HCT116 (cell line): ENCODE data around the gene MBNL2. TPM values are rescaled to one million over a fixed set of nuclear protein-coding genes. Genes with fewer than 3 reads are reported as not detected.

Experiments
- ATAC-seq: fragments of 200-7000 bp; cut with Tn5 transposase; 2 replicates; pipeline ENCODE4 v1.9.1; 2020; ENCODE audit warnings: mild to moderate bottlenecking, moderate library complexity
- BruUV-seq: library from RNA; stranded (reverse); fragments of 400-500 nt; replicated peaks from 2 replicates; lab custom pipeline; 2021; lab: Mats Ljungman, UMichigan
- CTCF ChIA-PET: fragments of 300-600 bp; sonication (Branson Sonifier 250); formaldehyde crosslinking; loops from one replicate; lab custom pipeline; 2021; ENCODE audit warnings: antibody characterized with exemption; lab: Charles Lee
- POLR2A ChIA-PET: fragments of 300-600, 350-600 bp; sonication (Branson Sonifier 250); formaldehyde crosslinking; loops from one replicate; lab custom pipeline; 2021; ENCODE audit warnings: antibody characterized with exemption; lab: Charles Lee
- RAD21 ChIA-PET, 2 experiments: fragments of 300-600 bp; sonication (Branson Sonifier 250); formaldehyde crosslinking; loops; one replicate each; lab custom pipeline; 2023; ENCODE audit warnings: low total read pairs in 2 of 2; ENCODE audit not compliant: uncharacterized antibody in 2 of 2, unreplicated experiment in 2 of 2, low non-redundant PET in 1 of 2; lab: Charles Lee
- DNase-seq: peaks from one replicate; pipeline ENCODE4 v3.0.0-alpha.2; 2010; ENCODE audit warnings: low read depth, low spot score
- H2AFZ ChIP-seq: fragments of 200-600 bp; shearing (Covaris generic), sonication (generic); 2 replicates; pipeline ENCODE4 v1.6.1; 2017; ENCODE audit warnings: low read depth, mixed run types, mixed read lengths, antibody characterized with exemption, low read length; ENCODE audit not compliant: poor library complexity, severe bottlenecking
- H3K27ac ChIP-seq: 2 replicates; pipeline ENCODE4 v1.5.1; 2012; ENCODE audit warnings: low read depth, low read length
- H3K27me3 ChIP-seq: fragments of 200-600 bp; sonication (generic); 2 replicates; pipeline ENCODE4 v1.6.1; 2016; ENCODE audit warnings: mixed run types, low read length, mixed read lengths; ENCODE audit not compliant: insufficient read depth
- H3K36me3 ChIP-seq, 2 experiments: fragments of 200-500 bp in 1 of 2; fragments of 200-600 bp in 1 of 2; sonication (Bioruptor generic) in 1 of 2; sonication (generic) in 1 of 2; 2 replicates each; pipeline versions ENCODE4 v1.5.1 to v1.6.1; 2014 to 2016; ENCODE audit warnings: low read length in 2 of 2, inconsistent platforms in 1 of 2, mixed read lengths in 1 of 2, mixed run types in 1 of 2; ENCODE audit not compliant: insufficient read depth in 2 of 2, control insufficient read depth in 1 of 2
- H3K4me1 ChIP-seq, 2 experiments: fragments of 200-600 bp in 1 of 2; sonication (generic) in 1 of 2; 2 replicates each; pipeline versions ENCODE4 v1.5.1 to v1.6.1; 2012 to 2017; ENCODE audit warnings: low read length in 2 of 2, inconsistent platforms in 1 of 2, mild to moderate bottlenecking in 1 of 2, mixed read lengths in 1 of 2, mixed run types in 1 of 2, moderate library complexity in 1 of 2; ENCODE audit not compliant: insufficient read depth in 2 of 2, control insufficient read depth in 1 of 2
- H3K4me2 ChIP-seq: fragments of 200-600 bp; sonication (generic); 2 replicates; pipeline ENCODE4 v1.6.1; 2017; ENCODE audit warnings: mixed run types, low read length, mixed read lengths
- H3K4me3 ChIP-seq, 2 experiments: fragments of 200-600 bp in 1 of 2; sonication (generic) in 1 of 2; replicated peaks in 1 of 2; 2 replicates each; pipeline ENCODE4 v1.5.1; 2011 to 2016; ENCODE audit warnings: low read length in 2 of 2, control low read depth in 1 of 2, low read depth in 1 of 2, mild to moderate bottlenecking in 1 of 2, mixed read lengths in 1 of 2, mixed run types in 1 of 2
- H3K79me2 ChIP-seq: fragments of 200-600 bp; sonication (generic); 2 replicates; pipeline ENCODE4 v1.6.1; 2017; ENCODE audit warnings: mild to moderate bottlenecking, mixed run types, low read length, moderate library complexity, mixed read lengths; ENCODE audit not compliant: insufficient read depth
- H3K9ac ChIP-seq: fragments of 200-600 bp; sonication (generic); 2 replicates; pipeline ENCODE4 v1.6.1; 2016; ENCODE audit warnings: low read length, mixed read lengths
- H3K9me2 ChIP-seq: fragments of 200-600 bp; sonication (generic), shearing (Covaris generic); 2 replicates; pipeline ENCODE4 v1.6.1; 2017; ENCODE audit warnings: mixed run types, mild to moderate bottlenecking, moderate library complexity; ENCODE audit not compliant: insufficient read depth
- H3K9me3 ChIP-seq, 2 experiments: fragments of 200-500 bp in 1 of 2; fragments of 200-600 bp in 1 of 2; sonication (Bioruptor generic) in 1 of 2; sonication (generic) in 1 of 2; 2 replicates each; pipeline ENCODE4 v1.6.1; 2014 to 2017; ENCODE audit warnings: low read length in 2 of 2, mixed read lengths in 2 of 2, inconsistent platforms in 1 of 2, low read depth in 1 of 2, mild to moderate bottlenecking in 1 of 2, mixed run types in 1 of 2, moderate library complexity in 1 of 2; ENCODE audit not compliant: control insufficient read depth in 1 of 2, insufficient read depth in 1 of 2
- H4K20me1 ChIP-seq: fragments of 200-600 bp; sonication (generic), shearing (Covaris generic); 2 replicates; pipeline ENCODE4 v1.6.1; 2017; ENCODE audit warnings: mixed run types, mild to moderate bottlenecking, moderate library complexity; ENCODE audit not compliant: insufficient read depth
- CEBPB ChIP-seq: IDR thresholded peaks from 2 replicates; pipeline ENCODE4 v1.6.1; 2012; ENCODE audit warnings: low read depth
- EGR1 ChIP-seq: IDR thresholded peaks from 2 replicates; pipeline ENCODE4 v1.6.1; 2012; ENCODE audit warnings: low read depth
- ELF1 ChIP-seq: IDR thresholded peaks from 2 replicates; pipeline ENCODE4 v1.6.1; 2012; ENCODE audit warnings: low read depth, borderline replicate concordance
- EZH2 ChIP-seq: fragments of 200-600 bp; sonication (generic); IDR thresholded peaks from 2 replicates; pipeline ENCODE4 v1.6.1; 2017; ENCODE audit warnings: antibody characterized with exemption, mixed run types
- POLR2A ChIP-seq: IDR thresholded peaks from 2 replicates; pipeline ENCODE4 v1.7.0; 2011; ENCODE audit warnings: borderline replicate concordance; ENCODE audit not compliant: insufficient read depth, insufficient read length; ENCODE audit errors: extremely low read depth
- RAD21 ChIP-seq: IDR thresholded peaks from 2 replicates; pipeline ENCODE4 v1.6.1; 2012; ENCODE audit warnings: low read depth, mild to moderate bottlenecking
- SIN3A ChIP-seq: IDR thresholded peaks from 2 replicates; pipeline ENCODE4 v1.6.1; 2012; ENCODE audit warnings: low read depth
- SP1 ChIP-seq: IDR thresholded peaks from 2 replicates; pipeline ENCODE4 v1.6.1; 2012; ENCODE audit warnings: low read depth
- SRF ChIP-seq: IDR thresholded peaks from 2 replicates; pipeline ENCODE4 v1.6.1; 2012; ENCODE audit warnings: low read depth
- intact Hi-C: fragments of 100-400 bp; cut with micrococcal nuclease; formaldehyde crosslinking; loops from 2 replicates; pipeline ENCODE4 v1.10.0; 2022
- total RNA-seq: library from RNA; stranded (reverse); gene quantifications from one replicate; pipeline ENCODE4 v1.2.1, GENCODE V29; 2021; ENCODE audit not compliant: unreplicated experiment
- TF ChIP-seq, protein P1 (sequence below): IDR thresholded peaks from 2 replicates; pipeline ENCODE4 v1.6.1; 2011; ENCODE audit warnings: mild to moderate bottlenecking, low read length, moderate library complexity; ENCODE audit not compliant: insufficient replicate concordance; ENCODE audit errors: extremely low read depth
- TF ChIP-seq, protein P2 (sequence below): IDR thresholded peaks from 2 replicates; pipeline ENCODE4 v1.6.1; 2012
- TF ChIP-seq, protein P3 (sequence below), 3 experiments: fragments of 200-600 bp in 1 of 3; sonication (generic) in 1 of 3; IDR thresholded peaks in 2 of 3; conservative IDR thresholded peaks in 1 of 3; 2 replicates each; pipeline ENCODE4 v1.5.1; 2012 to 2017; ENCODE audit warnings: low read depth in 2 of 3, low read length in 2 of 3, antibody characterized with exemption in 1 of 3, borderline replicate concordance in 1 of 3, control low read depth in 1 of 3, mild to moderate bottlenecking in 1 of 3, mixed read lengths in 1 of 3, mixed run types in 1 of 3, moderate library complexity in 1 of 3; ENCODE audit not compliant: insufficient read depth in 1 of 3

The MBNL2 gene
- total RNA-seq, 1 experiment from 2014 or later = 73.9 TPM

DNA sequence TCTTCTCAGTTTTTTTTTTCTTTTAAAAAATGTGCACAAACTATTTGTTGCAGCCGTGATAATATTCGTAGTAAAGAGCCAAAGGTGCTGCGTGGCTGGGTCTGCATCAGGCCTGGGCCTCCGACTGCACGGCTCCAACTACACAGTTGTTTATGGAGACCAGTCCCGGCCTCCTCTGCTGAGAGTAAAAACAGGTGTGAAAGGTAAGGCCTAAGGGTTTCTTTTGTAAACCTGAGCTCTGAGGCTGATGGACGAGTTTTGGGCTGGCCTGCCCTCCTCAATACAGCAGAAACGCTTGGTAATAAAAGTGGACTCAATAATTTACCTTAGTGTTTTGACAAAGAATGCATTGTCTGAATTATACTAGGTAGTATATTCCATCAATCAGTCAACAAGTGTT is 3.9 kb downstream of the MBNL2 start:
- CTCF ChIA-PET = no interaction called here
- H3K9me3 ChIP-seq = no peaks in the 10 kb centered on the region
- no peak for ATAC-seq
- H3K4me3 ChIP-seq = no peak overlapping the region
- TF ChIP-seq, protein P1, sequence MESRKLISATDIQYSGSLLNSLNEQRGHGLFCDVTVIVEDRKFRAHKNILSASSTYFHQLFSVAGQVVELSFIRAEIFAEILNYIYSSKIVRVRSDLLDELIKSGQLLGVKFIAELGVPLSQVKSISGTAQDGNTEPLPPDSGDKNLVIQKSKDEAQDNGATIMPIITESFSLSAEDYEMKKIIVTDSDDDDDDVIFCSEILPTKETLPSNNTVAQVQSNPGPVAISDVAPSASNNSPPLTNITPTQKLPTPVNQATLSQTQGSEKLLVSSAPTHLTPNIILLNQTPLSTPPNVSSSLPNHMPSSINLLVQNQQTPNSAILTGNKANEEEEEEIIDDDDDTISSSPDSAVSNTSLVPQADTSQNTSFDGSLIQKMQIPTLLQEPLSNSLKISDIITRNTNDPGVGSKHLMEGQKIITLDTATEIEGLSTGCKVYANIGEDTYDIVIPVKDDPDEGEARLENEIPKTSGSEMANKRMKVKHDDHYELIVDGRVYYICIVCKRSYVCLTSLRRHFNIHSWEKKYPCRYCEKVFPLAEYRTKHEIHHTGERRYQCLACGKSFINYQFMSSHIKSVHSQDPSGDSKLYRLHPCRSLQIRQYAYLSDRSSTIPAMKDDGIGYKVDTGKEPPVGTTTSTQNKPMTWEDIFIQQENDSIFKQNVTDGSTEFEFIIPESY = no peak
- TF ChIP-seq POLR2A = no peak
- TF ChIP-seq EZH2 = no peak
- H3K27ac ChIP-seq = no peak overlapping the region
- H3K9ac ChIP-seq = no peak overlapping the region
- H3K4me2 ChIP-seq = no peak overlapping the region
- RAD21 ChIA-PET = no interaction called here
- POLR2A ChIA-PET = interaction anchor here (1.1 to 1.3 kb wide), 2 partner anchors 25 to 29 kb away, joined by 3 to 4 read pairs; no protein-coding TSS in a partner anchor
- H3K27me3 ChIP-seq = no peaks in the 10 kb centered on the region
- no peaks in the 10 kb centered on the region for H3K9me2 ChIP-seq
- no peak for DNase-seq
- no peaks in the 10 kb centered on the region for H4K20me1 ChIP-seq
- H3K36me3 ChIP-seq = no peaks in the 10 kb centered on the region
- no TSS peak for BruUV-seq
- H2AFZ ChIP-seq = no peak overlapping the region
- peaks cover 38 to 46% of the 10 kb centered on the region in 2 experiments for H3K4me1 ChIP-seq
- intact Hi-C loops = no loop called here
- H3K79me2 ChIP-seq = peaks cover 76% of the 10 kb centered on the region

DNA sequence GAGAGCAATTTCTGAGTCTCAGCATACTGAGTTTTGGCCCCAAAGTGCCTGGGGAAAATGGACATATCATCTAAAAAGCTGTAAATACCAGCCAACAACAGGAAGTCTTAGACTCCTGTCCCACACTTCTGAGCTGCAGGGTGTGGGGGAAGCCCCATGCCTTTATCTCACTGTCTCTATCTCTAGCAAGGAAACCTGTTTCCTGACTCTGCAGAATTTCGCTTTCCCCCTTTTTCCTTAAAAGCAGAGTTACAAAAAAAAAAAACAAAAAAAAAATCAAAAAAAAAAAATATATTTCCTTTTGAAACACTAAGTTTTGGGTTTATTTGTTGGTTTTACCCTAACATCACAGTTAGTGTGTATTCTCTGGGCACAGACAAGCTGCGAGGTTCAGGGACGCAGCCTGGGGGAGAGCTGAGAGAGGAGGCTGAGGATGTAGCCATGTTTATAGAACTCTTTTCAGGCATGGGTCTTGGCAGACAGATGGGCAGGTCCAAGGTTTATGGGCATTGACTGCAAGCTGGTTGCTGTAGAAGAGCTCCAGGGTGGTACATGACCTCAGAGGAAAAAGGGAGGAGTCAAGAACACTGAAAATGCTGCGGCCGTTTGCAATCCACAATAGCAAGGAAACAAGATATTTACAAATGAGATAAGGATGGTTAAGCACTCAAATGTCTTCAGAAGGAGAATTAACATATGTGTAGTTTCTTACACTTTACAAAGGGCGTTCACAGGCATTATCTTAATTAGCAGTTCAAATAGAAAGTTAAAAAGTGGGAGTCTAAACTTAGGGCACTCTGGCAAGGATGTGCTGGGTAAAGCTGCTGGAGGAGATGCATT is 4.9 kb downstream of the MBNL2 start:
- Histone ChIP-seq H4K20me1 (no peaks in the 10 kb centered on the region), H3K4me2 (no peak overlapping the region), H3K27me3 (no peaks in the 10 kb centered on the region), H3K4me1 (peaks cover 31 to 37% of the 10 kb centered on the region in 2 experiments), H3K79me2 (peaks cover 85% of the 10 kb centered on the region), H3K9ac (no peak overlapping the region), H3K9me2 (no peaks in the 10 kb centered on the region), H3K4me3 (no peak overlapping the region), H3K27ac (no peak overlapping the region), H3K36me3 (no peaks in the 10 kb centered on the region), H3K9me3 (no peaks in the 10 kb centered on the region), H2AFZ (no peak overlapping the region)
- no peak for ATAC-seq
- no peak for DNase-seq
- CTCF ChIA-PET = interaction anchor here (1.5 kb wide), 1 partner anchor 14 kb away, joined by 3 read pairs; no protein-coding TSS in a partner anchor
- no peak for TF ChIP-seq SIN3A
- TF ChIP-seq RAD21 = no peak
- no peak for TF ChIP-seq ELF1
- no peak for TF ChIP-seq CEBPB
- TF ChIP-seq, protein P2, sequence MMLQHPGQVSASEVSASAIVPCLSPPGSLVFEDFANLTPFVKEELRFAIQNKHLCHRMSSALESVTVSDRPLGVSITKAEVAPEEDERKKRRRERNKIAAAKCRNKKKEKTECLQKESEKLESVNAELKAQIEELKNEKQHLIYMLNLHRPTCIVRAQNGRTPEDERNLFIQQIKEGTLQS = no peak
- TF ChIP-seq EGR1 = no peak
- TF ChIP-seq, protein P3, sequence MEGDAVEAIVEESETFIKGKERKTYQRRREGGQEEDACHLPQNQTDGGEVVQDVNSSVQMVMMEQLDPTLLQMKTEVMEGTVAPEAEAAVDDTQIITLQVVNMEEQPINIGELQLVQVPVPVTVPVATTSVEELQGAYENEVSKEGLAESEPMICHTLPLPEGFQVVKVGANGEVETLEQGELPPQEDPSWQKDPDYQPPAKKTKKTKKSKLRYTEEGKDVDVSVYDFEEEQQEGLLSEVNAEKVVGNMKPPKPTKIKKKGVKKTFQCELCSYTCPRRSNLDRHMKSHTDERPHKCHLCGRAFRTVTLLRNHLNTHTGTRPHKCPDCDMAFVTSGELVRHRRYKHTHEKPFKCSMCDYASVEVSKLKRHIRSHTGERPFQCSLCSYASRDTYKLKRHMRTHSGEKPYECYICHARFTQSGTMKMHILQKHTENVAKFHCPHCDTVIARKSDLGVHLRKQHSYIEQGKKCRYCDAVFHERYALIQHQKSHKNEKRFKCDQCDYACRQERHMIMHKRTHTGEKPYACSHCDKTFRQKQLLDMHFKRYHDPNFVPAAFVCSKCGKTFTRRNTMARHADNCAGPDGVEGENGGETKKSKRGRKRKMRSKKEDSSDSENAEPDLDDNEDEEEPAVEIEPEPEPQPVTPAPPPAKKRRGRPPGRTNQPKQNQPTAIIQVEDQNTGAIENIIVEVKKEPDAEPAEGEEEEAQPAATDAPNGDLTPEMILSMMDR (IDR thresholded peaks at IDR 0.05 in 2 of 3, conservative IDR thresholded peaks at IDR 0.05 in 1 of 3; ENCODE audit: borderline replicate concordance in 1 of 3, insufficient read depth in 1 of 3, low read depth in 2 of 3, low read length in 2 of 3) = no peak
- TF ChIP-seq SRF = no peak
- TF ChIP-seq SP1 = no peak
- RAD21 ChIA-PET = interaction anchor here in 1 of 2 experiments (0.5 kb wide), 1 partner anchor 14 kb away, joined by 3 read pairs; no protein-coding TSS in a partner anchor
- intact Hi-C loops = no loop called here
- POLR2A ChIA-PET = no interaction called here
- BruUV-seq = no TSS peak
